Skeletal muscle cell (primary cell): Measurements from ENCODE around the gene CAMKMT.

Experiments used
- DNase-seq: peaks from one replicate; pipeline ENCODE4 v3.0.0-alpha.2; 2010; ENCODE audit warnings: low read depth
- H3K4me3 ChIP-seq: 2 replicates; pipeline ENCODE4 v1.5.1; 2011; ENCODE audit warnings: low read depth, mild to moderate bottlenecking, control low read depth, low read length, moderate library complexity

Gene CAMKMT

GRCh38 chr2:44618251-44619023 is 256.7 kb downstream of the CAMKMT start:
- no peak overlapping the region for H3K4me3 ChIP-seq
- no peak for DNase-seq

GRCh38 chr2:44620189-44620990 is 258.6 kb downstream of the CAMKMT start:
- H3K4me3 ChIP-seq, result no peak overlapping the region
- no peak for DNase-seq

GRCh38 chr2:44623622-44624351 is 262.0 kb downstream of the CAMKMT start:
- DNase-seq, result no peak
- H3K4me3 ChIP-seq, result no peak overlapping the region

GRCh38 chr2:44628297-44628696 is 266.6 kb downstream of the CAMKMT start:
- no peak overlapping the region for H3K4me3 ChIP-seq
- no peak for DNase-seq

- no peak overlapping the region for H3K4me3 ChIP-seq
- DNase-seq, result no peak
Measured at GRCh38 chr2:44632931-44633689, 271.4 kb downstream of the CAMKMT start.

GRCh38 chr2:44635725-44636124 is 274.0 kb downstream of the CAMKMT start:
- no peak for DNase-seq
- H3K4me3 ChIP-seq, result no peak overlapping the region

GRCh38 chr2:44638649-44639048 is 276.9 kb downstream of the CAMKMT start:
- no peak overlapping the region for H3K4me3 ChIP-seq
- DNase-seq, result no peak

- no peak overlapping the region for H3K4me3 ChIP-seq
- no peak for DNase-seq
Measured at GRCh38 chr2:44639399-44639798, 277.7 kb downstream of the CAMKMT start.

- H3K4me3 ChIP-seq, result no peak overlapping the region
- DNase-seq, result no peak
Measured at GRCh38 chr2:44642123-44642857, 280.5 kb downstream of the CAMKMT start.

GRCh38 chr2:44645937-44646336 is 284.2 kb downstream of the CAMKMT start:
- H3K4me3 ChIP-seq, result no peak overlapping the region
- DNase-seq, result no peak

- DNase-seq, result no peak
- H3K4me3 ChIP-seq, result no peak overlapping the region
Measured at GRCh38 chr2:44649381-44649780, 287.6 kb downstream of the CAMKMT start.

- DNase-seq, result no peak
- no peak overlapping the region for H3K4me3 ChIP-seq
Measured at GRCh38 chr2:44650796-44651195, 289.0 kb downstream of the CAMKMT start.

GRCh38 chr2:44651974-44652373 is 290.2 kb downstream of the CAMKMT start:
- DNase-seq, result no peak

GRCh38 chr2:44652701-44653100 is 291.0 kb downstream of the CAMKMT start:
- H3K4me3 ChIP-seq, result no peak overlapping the region

More at GRCh38 chr2:44651974-44652373, 290.2 kb downstream of the CAMKMT start:
- no peak overlapping the region for H3K4me3 ChIP-seq

GRCh38 chr2:44655401-44655864 is 293.7 kb downstream of the CAMKMT start:
- H3K4me3 ChIP-seq, result no peak overlapping the region

More at GRCh38 chr2:44652701-44653100, 291.0 kb downstream of the CAMKMT start:
- no peak for DNase-seq

GRCh38 chr2:44656460-44656859 is 294.7 kb downstream of the CAMKMT start:
- H3K4me3 ChIP-seq, result no peak overlapping the region
- no peak for DNase-seq

More at GRCh38 chr2:44655401-44655864, 293.7 kb downstream of the CAMKMT start:
- no peak for DNase-seq

- H3K4me3 ChIP-seq, result no peak overlapping the region
- DNase-seq, result no peak
Measured at GRCh38 chr2:44663471-44664073, 301.8 kb downstream of the CAMKMT start.

GRCh38 chr2:44668336-44668735 is 306.6 kb downstream of the CAMKMT start:
- H3K4me3 ChIP-seq, result no peak overlapping the region
- no peak for DNase-seq
